ENCODE measurements around the gene S100A6.
"Not testable (repeated sequence)": the region's sequence is repeated elsewhere in the genome, so short reads cannot be mapped to it uniquely, and the experiment has no call there.

Gene S100A6

GRCh38 chr1:153535242-153536011 lies at the start of gene S100A6:
Gene S100A6, minus strand, starts transcription at chr1:153535991. Its CDS starts 652 bp downstream, at chr1:153535339.
- peak within 1 kb of the TSS; percentile 69 for H3K4me3 ChIP-seq (ENCODE audit: low read depth, low read length)
- no peak for TF ChIP-seq CTCF (conservative IDR thresholded peaks at IDR 0.05; ENCODE audit: low read depth, low read length)
- DNase-seq (ENCODE audit: low read depth): no peak

GRCh38 chr1:153585006-153585405 lies 49.2 kb upstream of the S100A6 start:
- DNase-seq (ENCODE audit: low read depth): no peak
- no peak overlapping the region for H3K4me3 ChIP-seq (ENCODE audit: low read depth, low read length)
- TF ChIP-seq CTCF (conservative IDR thresholded peaks at IDR 0.05; ENCODE audit: low read depth, low read length): no peak

- no peak for TF ChIP-seq CTCF (conservative IDR thresholded peaks at IDR 0.05; ENCODE audit: low read depth, low read length)
- DNase-seq (ENCODE audit: low read depth): peak; percentile 50
- no peak overlapping the region for H3K4me3 ChIP-seq (ENCODE audit: low read depth, low read length)
Measured at GRCh38 chr1:153583976-153584375, 48.2 kb upstream of the S100A6 start.

GRCh38 chr1:153583514-153583913 lies 47.7 kb upstream of the S100A6 start:
- not testable (repeated sequence) for DNase-seq (ENCODE audit: low read depth); H3K4me3 ChIP-seq (ENCODE audit: low read depth, low read length)

GRCh38 chr1:153582836-153583235 lies 47.0 kb upstream of the S100A6 start:
- DNase-seq (ENCODE audit: low read depth); H3K4me3 ChIP-seq (ENCODE audit: low read depth, low read length): not testable (repeated sequence)

- no peak for DNase-seq (ENCODE audit: low read depth)
- TF ChIP-seq CTCF (conservative IDR thresholded peaks at IDR 0.05; ENCODE audit: low read depth, low read length): no peak
- no peak overlapping the region for H3K4me3 ChIP-seq (ENCODE audit: low read depth, low read length)
Measured at GRCh38 chr1:153578936-153579335, 43.1 kb upstream of the S100A6 start.

GRCh38 chr1:153578490-153578889 lies 42.7 kb upstream of the S100A6 start:
- no peak for TF ChIP-seq CTCF (conservative IDR thresholded peaks at IDR 0.05; ENCODE audit: low read depth, low read length)
- DNase-seq (ENCODE audit: low read depth): no peak
- no peak overlapping the region for H3K4me3 ChIP-seq (ENCODE audit: low read depth, low read length)

GRCh38 chr1:153577624-153578051 lies 41.8 kb upstream of the S100A6 start:
- no peak for TF ChIP-seq CTCF (conservative IDR thresholded peaks at IDR 0.05; ENCODE audit: low read depth, low read length)
- H3K4me3 ChIP-seq (ENCODE audit: low read depth, low read length): no peak overlapping the region
- DNase-seq (ENCODE audit: low read depth): no peak
